H1 (cell line): ENCODE results near the gene TAS2R3. TPM values are rescaled to one million over a fixed set of nuclear protein-coding genes. Genes with fewer than 3 reads are reported as not detected.

Experiments used
- CTCF ChIA-PET: fragments of 300-600 bp; sonication (Branson Sonifier 250); formaldehyde crosslinking; loops from one replicate; lab custom pipeline; 2021; ENCODE audit not compliant: partially characterized antibody; lab: Charles Lee
- POLR2A ChIA-PET: fragments of 300-600 bp; sonication (Branson Sonifier 250); formaldehyde crosslinking; loops from one replicate; lab custom pipeline; 2021; ENCODE audit warnings: inconsistent platforms; ENCODE audit not compliant: partially characterized antibody; lab: Charles Lee
- DNase-seq, 2 experiments: peaks; one replicate each; pipeline versions ENCODE4 v3.0.0 to v3.0.0-alpha.2; 2010 to 2022; ENCODE audit warnings: low spot score in 2 of 2, low read depth in 1 of 2, mixed read lengths in 1 of 2
- FAIRE-seq: peaks from 2 replicates; lab custom pipeline; 2011; peaks lifted over from hg19 to GRCh38; lab: Jason Lieb, UNC
- H2AFZ ChIP-seq: 2 replicates; pipeline ENCODE4 v1.8.1; 2012; ENCODE audit warnings: low read length, inconsistent platforms
- H2AK5ac ChIP-seq: 2 replicates; pipeline ENCODE4 v1.6.1; 2013; ENCODE audit warnings: low read depth, low read length
- H2BK120ac ChIP-seq: replicated peaks from 2 replicates; pipeline ENCODE3; 2013; ENCODE audit warnings: low read depth, low read length, inconsistent platforms
- H2BK12ac ChIP-seq: 2 replicates; pipeline ENCODE4 v1.6.1; 2013; ENCODE audit warnings: low read depth, low read length
- H2BK15ac ChIP-seq: 2 replicates; pipeline ENCODE4 v1.6.1; 2013; ENCODE audit warnings: low read length
- H2BK20ac ChIP-seq: 2 replicates; pipeline ENCODE4 v1.6.1; 2013; ENCODE audit warnings: low read length
- H2BK5ac ChIP-seq: 2 replicates; pipeline ENCODE4 v1.6.1; 2013; ENCODE audit warnings: low read depth, low read length
- H3K14ac ChIP-seq: 2 replicates; pipeline ENCODE4 v1.6.1; 2013; ENCODE audit warnings: inconsistent platforms; ENCODE audit not compliant: insufficient read length
- H3K18ac ChIP-seq: 2 replicates; pipeline ENCODE4 v1.6.1; 2013; ENCODE audit warnings: low read length; ENCODE audit errors: extremely low read depth
- H3K23ac ChIP-seq: 2 replicates; pipeline ENCODE4 v1.6.1; 2013; ENCODE audit warnings: inconsistent platforms; ENCODE audit not compliant: insufficient read length
- H3K23me2 ChIP-seq: 2 replicates; pipeline ENCODE4 v1.6.1; 2013; ENCODE audit warnings: low read depth, low read length
- H3K27ac ChIP-seq: 2 replicates; pipeline ENCODE4 v1.6.1; 2011; ENCODE audit warnings: low read depth, low read length, inconsistent platforms
- H3K27me3 ChIP-seq, 4 experiments: replicated peaks in 1 of 4; 1 replicate in 1 of 4; 2 replicates in 3 of 4; pipeline versions ENCODE4 v1.6.1 to v1.8.1; 2011 to 2013; ENCODE audit warnings: low read length in 3 of 4, mild to moderate bottlenecking in 3 of 4, inconsistent platforms in 2 of 4, mixed read lengths in 2 of 4, moderate library complexity in 1 of 4; ENCODE audit not compliant: control insufficient read depth in 3 of 4, insufficient read depth in 3 of 4; ENCODE audit errors: extremely low read depth in 1 of 4
- H3K36me3 ChIP-seq, 4 experiments: 2 replicates each; pipeline versions ENCODE4 v1.6.1 to v1.8.1; 2011 to 2013; ENCODE audit warnings: mild to moderate bottlenecking in 4 of 4, low read length in 3 of 4, moderate library complexity in 2 of 4, control low read depth in 1 of 4, inconsistent platforms in 1 of 4; ENCODE audit not compliant: insufficient read depth in 4 of 4, control insufficient read depth in 2 of 4
- H3K4ac ChIP-seq: replicated peaks from 2 replicates; pipeline ENCODE3; 2013; ENCODE audit warnings: low read length, low read depth, mixed read lengths, inconsistent platforms; ENCODE audit not compliant: insufficient read length
- H3K4me1 ChIP-seq, 4 experiments: replicated peaks in 1 of 4; 1 replicate in 1 of 4; 2 replicates in 3 of 4; pipeline versions ENCODE4 v1.6.1 to v1.8.1; 2011 to 2013; ENCODE audit warnings: low read length in 3 of 4, inconsistent platforms in 2 of 4, mixed read lengths in 1 of 4; ENCODE audit not compliant: insufficient read depth in 4 of 4, control insufficient read depth in 3 of 4
- H3K4me2 ChIP-seq, 2 experiments: 2 replicates each; pipeline versions ENCODE4 v1.6.1 to v1.8.1; 2011 to 2013; ENCODE audit warnings: low read depth in 2 of 2, low read length in 2 of 2, control low read depth in 1 of 2, inconsistent platforms in 1 of 2, mild to moderate bottlenecking in 1 of 2; ENCODE audit not compliant: insufficient read depth in 1 of 2
- H3K4me3 ChIP-seq, 4 experiments: fragments of 200-600, 300-600 bp in 1 of 4; sonication (generic), shearing (Covaris generic), sonication (Bioruptor Twin) in 1 of 4; 2 replicates each; pipeline versions ENCODE4 v1.5.1 to v1.8.1; 2011 to 2016; ENCODE audit warnings: low read length in 4 of 4, low read depth in 3 of 4, control low read depth in 2 of 4, inconsistent platforms in 2 of 4, mild to moderate bottlenecking in 2 of 4, mixed read lengths in 1 of 4, moderate library complexity in 1 of 4; ENCODE audit not compliant: insufficient read depth in 2 of 4; ENCODE audit errors: extremely low read depth in 1 of 4
- H3K56ac ChIP-seq: replicated peaks from 2 replicates; pipeline ENCODE3; 2013; ENCODE audit warnings: low read depth, mild to moderate bottlenecking, mixed read lengths, low read length, inconsistent platforms; ENCODE audit not compliant: insufficient read length
- H3K79me1 ChIP-seq: 2 replicates; pipeline ENCODE4 v1.6.1; 2013; ENCODE audit warnings: low read depth, low read length, control low read depth
- H3K79me2 ChIP-seq, 2 experiments: 2 replicates each; pipeline versions ENCODE4 v1.6.1 to v1.8.1; 2012 to 2013; ENCODE audit warnings: low read length in 2 of 2, mild to moderate bottlenecking in 2 of 2, inconsistent platforms in 1 of 2; ENCODE audit not compliant: insufficient read depth in 2 of 2, control insufficient read depth in 1 of 2
- H3K9ac ChIP-seq, 4 experiments: replicated peaks in 1 of 4; 1 replicate in 1 of 4; 2 replicates in 3 of 4; pipeline versions ENCODE4 v1.6.1 to v1.8.1; 2011 to 2013; ENCODE audit warnings: low read depth in 3 of 4, low read length in 3 of 4, control low read depth in 2 of 4, mild to moderate bottlenecking in 2 of 4, moderate library complexity in 2 of 4, inconsistent platforms in 1 of 4; ENCODE audit errors: extremely low read depth in 1 of 4
- H3K9me3 ChIP-seq, 2 experiments: 2 replicates each; pipeline versions ENCODE4 v1.6.1 to v1.8.1; 2012 to 2013; ENCODE audit warnings: mild to moderate bottlenecking in 2 of 2, moderate library complexity in 2 of 2, control low read depth in 1 of 2, inconsistent platforms in 1 of 2, low read depth in 1 of 2, low read length in 1 of 2, mixed read lengths in 1 of 2; ENCODE audit not compliant: insufficient read depth in 2 of 2
- H4K20me1 ChIP-seq, 2 experiments: replicated peaks in 1 of 2; 2 replicates each; pipeline versions ENCODE3 to v1.8.1; 2011 to 2013; ENCODE audit warnings: inconsistent platforms in 2 of 2, low read length in 2 of 2, mild to moderate bottlenecking in 1 of 2; ENCODE audit not compliant: insufficient read depth in 2 of 2, control insufficient read depth in 1 of 2
- H4K5ac ChIP-seq: 2 replicates; pipeline ENCODE4 v1.6.1; 2013; ENCODE audit warnings: low read length, low read depth, mixed read lengths, inconsistent platforms; ENCODE audit not compliant: insufficient read length
- H4K8ac ChIP-seq: 2 replicates; pipeline ENCODE4 v1.8.0; 2013; ENCODE audit warnings: mild to moderate bottlenecking, moderate library complexity, low read length, inconsistent platforms; ENCODE audit not compliant: insufficient read depth; ENCODE audit errors: extremely low read depth
- H4K91ac ChIP-seq: replicated peaks from 2 replicates; pipeline ENCODE3; 2013; ENCODE audit warnings: low read length, mixed read lengths, inconsistent platforms; ENCODE audit not compliant: insufficient read length
- KDM5A ChIP-seq: fragments of 200-600 bp; IDR thresholded peaks from 2 replicates; pipeline ENCODE4 v1.7.1; 2012; ENCODE audit warnings: mild to moderate bottlenecking, low read length, inconsistent platforms, mixed read lengths
- POLR2AphosphoS5 ChIP-seq: IDR thresholded peaks from 2 replicates; pipeline ENCODE4 v1.6.1; 2011; ENCODE audit warnings: low read depth, low read length
- RAD21 ChIP-seq, 2 experiments: IDR thresholded peaks in 1 of 2; conservative IDR thresholded peaks in 1 of 2; 2 replicates each; pipeline ENCODE4 v1.6.1; 2011; ENCODE audit warnings: low read depth in 2 of 2, low read length in 2 of 2, improper control_type of control experiment in 1 of 2, inconsistent platforms in 1 of 2, mild to moderate bottlenecking in 1 of 2, moderate library complexity in 1 of 2
- RNF2 ChIP-seq: fragments of 200-900, 300-1000 bp; sonication (generic); IDR thresholded peaks from 2 replicates; pipeline ENCODE4 v1.7.1; 2016; ENCODE audit warnings: borderline replicate concordance, low read depth, mild to moderate bottlenecking, antibody characterized with exemption, low read length; ENCODE audit not compliant: poor library complexity, severe bottlenecking; ENCODE audit errors: missing control alignments
- SP4 ChIP-seq: IDR thresholded peaks from 2 replicates; pipeline ENCODE4 v1.6.1; 2012; ENCODE audit warnings: low read length, inconsistent platforms
- TCF12 ChIP-seq: IDR thresholded peaks from 2 replicates; pipeline ENCODE4 v1.6.1; 2011; ENCODE audit warnings: low read depth, mild to moderate bottlenecking, low read length
- USF2 ChIP-seq: IDR thresholded peaks from 2 replicates; pipeline ENCODE4 v1.6.1; 2011; ENCODE audit warnings: low read length, improper control_type of control experiment
- WGBS, 2 experiments: shearing (Covaris generic) in 1 of 2; methylation state at CpG; one replicate each; pipeline versions ENCODE4 v1.1.6 to v1.1.7; 2013 to 2015; ENCODE audit warnings: low lambda C conversion rate in 2 of 2, mixed read lengths in 2 of 2, inconsistent platforms in 1 of 2, low coverage in 1 of 2, missing lambda C conversion rate in 1 of 2; ENCODE audit not compliant: insufficient replicate concordance in 2 of 2, insufficient coverage in 1 of 2, insufficient read length in 1 of 2; ENCODE audit errors: extremely low coverage in 1 of 2, missing lambda C conversion rate in 1 of 2; 5-methylcytosine and 5-hydroxymethylcytosine counted together
- polyA plus RNA-seq, 7 experiments: library from polyadenylated mRNA; depleted of rRNA in 3 of 7; stranded (reverse) in 5 of 7; unstranded in 2 of 7; fragments of >200 nt in 5 of 7; fragments of 200-250 nt in 2 of 7; gene quantifications; 1 replicate in 5 of 7; 2 replicates in 1 of 7; 4 replicates in 1 of 7; pipeline versions ENCODE4 v1.2.1 to v1.2.3, GENCODE V29; 2011 to 2013; ENCODE audit warnings: missing spikeins in 2 of 7, mixed read lengths in 2 of 7
- total RNA-seq: library from RNA; stranded (reverse); fragmentation: NEBNext Ultra II Directional; extraction: Animal tissue kit (Norgen Biotek cat#: 25700); gene quantifications from 2 replicates; pipeline ENCODE4 v1.2.1, GENCODE V29; 2021
- TF ChIP-seq, protein P1 (sequence below): IDR thresholded peaks from 2 replicates; pipeline ENCODE4 v1.6.1; 2012; ENCODE audit warnings: low read length, inconsistent platforms

Gene TAS2R3
- total and polyA plus RNA-seq, 2 of the 8 experiments (the other 6 are each of a cell fraction or from before 2014, with no cell fraction given) = 0.48 to 0.99 TPM

DNA sequence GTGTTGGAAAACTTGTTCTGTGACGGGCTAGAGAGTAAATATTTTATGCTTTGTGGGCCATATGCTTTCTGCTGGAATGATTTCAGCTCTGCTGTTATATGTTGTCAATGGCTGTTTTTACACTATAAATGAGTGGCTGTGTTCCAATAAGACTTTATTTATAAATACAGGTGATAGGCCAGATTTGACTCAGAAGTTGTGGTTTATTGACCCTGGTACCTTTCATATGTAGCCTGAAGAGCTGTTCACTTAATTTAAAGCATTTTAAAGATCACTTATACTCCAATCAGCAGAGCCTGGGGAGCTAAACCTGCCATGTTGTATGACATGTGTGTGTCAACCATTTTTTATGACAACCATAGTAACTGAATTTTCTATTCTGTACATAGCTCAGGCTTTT, 34.9 kb upstream of the TAS2R3 start:
- no peak overlapping the region for H4K91ac ChIP-seq
- POLR2A ChIA-PET = interaction anchor here (1.7 kb wide), 1 partner anchor 9 kb away, joined by 7 read pairs; the partner anchor contains the start of gene SSBP1
- no peak overlapping the region for H3K23ac ChIP-seq
- H2BK20ac ChIP-seq = no peak overlapping the region
- no peaks in the 10 kb centered on the region for H3K23me2 ChIP-seq
- no peak overlapping the region for H3K4me2 ChIP-seq
- H2AFZ ChIP-seq = no peak overlapping the region
- H2AK5ac ChIP-seq = no peak overlapping the region
- H3K18ac ChIP-seq = no peak overlapping the region
- H3K27ac ChIP-seq = no peak overlapping the region
- H2BK5ac ChIP-seq = no peak overlapping the region
- no peak overlapping the region for H3K4ac ChIP-seq
- no peak overlapping the region for H3K9ac ChIP-seq
- no peak overlapping the region for H3K56ac ChIP-seq
- no peaks in the 10 kb centered on the region for H3K9me3 ChIP-seq
- H3K79me1 ChIP-seq = no peaks in the 10 kb centered on the region
- H3K4me1 ChIP-seq = no peaks in the 10 kb centered on the region
- H4K20me1 ChIP-seq = no peaks in the 10 kb centered on the region
- no peak overlapping the region for H4K8ac ChIP-seq
- no peak for TF ChIP-seq TCF12
- TF ChIP-seq, protein P1, sequence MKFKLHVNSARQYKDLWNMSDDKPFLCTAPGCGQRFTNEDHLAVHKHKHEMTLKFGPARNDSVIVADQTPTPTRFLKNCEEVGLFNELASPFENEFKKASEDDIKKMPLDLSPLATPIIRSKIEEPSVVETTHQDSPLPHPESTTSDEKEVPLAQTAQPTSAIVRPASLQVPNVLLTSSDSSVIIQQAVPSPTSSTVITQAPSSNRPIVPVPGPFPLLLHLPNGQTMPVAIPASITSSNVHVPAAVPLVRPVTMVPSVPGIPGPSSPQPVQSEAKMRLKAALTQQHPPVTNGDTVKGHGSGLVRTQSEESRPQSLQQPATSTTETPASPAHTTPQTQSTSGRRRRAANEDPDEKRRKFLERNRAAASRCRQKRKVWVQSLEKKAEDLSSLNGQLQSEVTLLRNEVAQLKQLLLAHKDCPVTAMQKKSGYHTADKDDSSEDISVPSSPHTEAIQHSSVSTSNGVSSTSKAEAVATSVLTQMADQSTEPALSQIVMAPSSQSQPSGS = no peak
- no peak for TF ChIP-seq SP4
- no peak for TF ChIP-seq RNF2
- TF ChIP-seq USF2 = no peak
- TF ChIP-seq RAD21 (IDR thresholded peaks at IDR 0.05 in 1 of 2, conservative IDR thresholded peaks at IDR 0.05 in 1 of 2; ENCODE audit: low read depth in 2 of 2, low read length in 2 of 2) = no peak
- no peak for TF ChIP-seq KDM5A
- no peak for TF ChIP-seq POLR2AphosphoS5
- no peaks in the 10 kb centered on the region for H3K36me3 ChIP-seq
- H3K4me3 ChIP-seq = no peak overlapping the region
- DNase-seq (no peak), FAIRE-seq (no peak)
- CTCF ChIA-PET = interaction anchor here (2.0 kb wide), 1 partner anchor 9 kb away, joined by 9 read pairs; the partner anchor contains the start of gene SSBP1
- H3K14ac ChIP-seq = no peak overlapping the region
- H4K5ac ChIP-seq = no peak overlapping the region
- H3K79me2 ChIP-seq = no peaks in the 10 kb centered on the region
- H2BK15ac ChIP-seq = no peak overlapping the region
- no peaks in the 10 kb centered on the region; a peak in 1 of 7 replicates for H3K27me3 ChIP-seq
- H2BK120ac ChIP-seq = no peak overlapping the region
- no peak overlapping the region for H2BK12ac ChIP-seq
- WGBS, 2 experiments = 83% methylated on average over 1 of the region's 1 CpG; no CpG with 5 or more reads in 1 of the 2 experiments
